GM18520 (cell line): ENCODE results near the gene SYT13.
"Not testable (repeated sequence)": the region's sequence is repeated elsewhere in the genome, so short reads cannot be mapped to it uniquely, and the experiment has no call there.

Experiments
- ATAC-seq: cut with Tn5 transposase; IDR thresholded peaks from one replicate; pipeline ENCODE4 v1.9.1; 2021; ENCODE audit not compliant: unreplicated experiment

The SYT13 gene

GRCh38 chr11:45250035-45250718 is 36.0 kb downstream of the SYT13 start:
- no peak for ATAC-seq

- ATAC-seq: not testable (repeated sequence)
Measured at GRCh38 chr11:45249372-45249771, 36.8 kb downstream of the SYT13 start.

DNA sequence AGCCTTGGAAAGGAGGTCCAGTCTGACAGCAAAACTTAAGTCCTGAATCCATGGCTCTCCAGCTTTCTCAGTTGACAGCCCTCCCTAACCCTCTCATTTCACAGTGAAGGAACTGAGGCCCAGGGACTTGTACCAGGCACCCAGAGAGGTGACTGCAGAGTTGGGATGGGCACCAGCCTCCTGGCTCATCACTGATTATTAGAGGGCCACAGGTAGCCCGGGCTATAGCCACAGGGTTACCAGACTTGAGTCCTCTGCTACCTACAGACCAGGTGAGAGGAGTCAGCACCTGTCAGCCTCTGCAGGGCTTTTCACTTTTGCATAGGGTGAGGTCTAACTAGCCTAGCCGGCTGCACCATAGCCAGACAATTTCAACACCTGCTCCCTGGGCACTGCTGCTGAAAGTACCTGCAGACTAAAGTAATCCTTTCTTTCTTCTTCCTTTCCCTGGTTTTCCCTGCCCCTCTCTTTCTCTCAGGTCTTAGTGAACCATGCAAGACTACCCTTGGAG is 37.6 kb downstream of the SYT13 start:
- no peak for ATAC-seq

GRCh38 chr11:45247433-45247832 is 38.7 kb downstream of the SYT13 start:
- no peak for ATAC-seq

GRCh38 chr11:45246241-45246640 is 39.9 kb downstream of the SYT13 start:
- no peak for ATAC-seq

DNA sequence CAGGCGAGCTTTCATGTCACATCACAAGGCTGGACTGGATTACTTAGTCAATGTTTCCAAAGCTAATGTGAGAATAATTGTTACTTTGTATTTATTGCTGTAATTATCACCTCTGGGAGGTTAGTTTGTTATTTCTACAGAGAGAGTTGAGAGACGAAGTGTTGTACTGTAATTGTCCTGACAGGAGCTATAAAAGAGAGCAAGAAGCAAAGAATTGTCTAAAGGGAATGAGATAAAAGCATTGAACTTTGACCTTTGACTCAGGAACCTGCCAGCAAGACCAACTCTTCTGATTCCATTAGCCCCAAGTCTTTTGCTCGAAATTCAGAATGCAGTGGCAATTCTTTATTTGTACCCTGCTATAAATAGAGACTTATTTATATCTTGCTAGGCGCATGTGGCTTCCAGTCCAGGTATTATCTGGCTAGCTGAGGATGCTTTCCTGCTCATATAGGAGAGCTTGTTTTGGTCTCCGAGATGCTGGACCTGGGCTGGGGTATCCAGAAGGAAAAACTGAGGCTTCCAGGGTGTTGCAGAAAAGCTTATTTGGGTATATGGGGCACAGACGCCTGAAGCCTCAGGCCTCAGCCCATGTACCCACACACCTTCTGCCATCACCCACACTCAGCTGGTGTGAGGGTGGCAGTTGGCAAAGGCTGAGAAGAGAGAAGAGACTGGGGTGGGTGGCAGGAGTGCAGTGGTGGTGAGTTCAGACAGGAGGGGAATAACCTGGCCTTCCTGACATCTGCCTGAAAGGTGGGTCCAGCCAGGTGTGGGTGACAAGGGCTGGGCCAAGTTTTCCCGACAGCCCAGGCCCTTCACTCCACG is 40.7 kb downstream of the SYT13 start:
- ATAC-seq: no peak

- no peak for ATAC-seq
Measured at GRCh38 chr11:45243967-45244366, 42.2 kb downstream of the SYT13 start.

GRCh38 chr11:45239733-45240132 is 46.4 kb downstream of the SYT13 start:
- no peak for ATAC-seq

- no peak for ATAC-seq
Measured at GRCh38 chr11:45238724-45239123, 47.4 kb downstream of the SYT13 start.

GRCh38 chr11:45237711-45238315 is 48.3 kb downstream of the SYT13 start:
- ATAC-seq: no peak

DNA sequence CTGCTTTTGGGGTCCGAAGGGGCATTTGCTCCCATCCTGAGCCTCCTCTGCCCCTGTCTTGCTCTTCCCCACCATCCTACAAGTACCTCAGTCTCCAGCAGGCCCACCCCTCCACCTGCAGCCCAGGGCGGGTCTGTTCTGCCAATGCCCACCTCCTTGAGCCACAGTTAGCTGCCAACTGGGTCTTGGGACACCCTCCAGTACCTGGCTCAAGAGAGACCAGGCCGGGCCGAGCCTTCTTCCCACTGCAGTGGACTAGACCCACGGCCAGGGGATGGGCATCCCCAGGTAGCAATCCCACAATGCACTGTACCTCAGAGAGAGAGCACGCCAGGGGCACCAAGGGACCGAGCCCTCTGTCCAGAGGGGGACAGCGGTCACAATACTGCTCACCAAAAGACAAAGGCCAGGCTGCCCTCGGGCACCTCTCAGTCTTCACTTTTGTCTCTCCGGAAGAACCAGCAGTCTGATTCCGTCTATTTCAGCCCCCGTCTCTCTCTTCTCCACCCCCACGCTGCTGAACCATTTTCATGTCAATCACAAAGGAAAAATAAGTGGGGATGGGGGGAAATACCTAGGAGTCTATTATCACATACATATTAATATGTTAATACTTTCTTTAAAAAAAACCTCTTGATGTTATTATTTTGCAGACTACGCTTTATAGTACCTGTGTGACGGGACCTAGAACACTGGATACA is 51.7 kb downstream of the SYT13 start:
- ATAC-seq: no peak

GRCh38 chr11:45233804-45234170 is 52.4 kb downstream of the SYT13 start:
- no peak for ATAC-seq

DNA sequence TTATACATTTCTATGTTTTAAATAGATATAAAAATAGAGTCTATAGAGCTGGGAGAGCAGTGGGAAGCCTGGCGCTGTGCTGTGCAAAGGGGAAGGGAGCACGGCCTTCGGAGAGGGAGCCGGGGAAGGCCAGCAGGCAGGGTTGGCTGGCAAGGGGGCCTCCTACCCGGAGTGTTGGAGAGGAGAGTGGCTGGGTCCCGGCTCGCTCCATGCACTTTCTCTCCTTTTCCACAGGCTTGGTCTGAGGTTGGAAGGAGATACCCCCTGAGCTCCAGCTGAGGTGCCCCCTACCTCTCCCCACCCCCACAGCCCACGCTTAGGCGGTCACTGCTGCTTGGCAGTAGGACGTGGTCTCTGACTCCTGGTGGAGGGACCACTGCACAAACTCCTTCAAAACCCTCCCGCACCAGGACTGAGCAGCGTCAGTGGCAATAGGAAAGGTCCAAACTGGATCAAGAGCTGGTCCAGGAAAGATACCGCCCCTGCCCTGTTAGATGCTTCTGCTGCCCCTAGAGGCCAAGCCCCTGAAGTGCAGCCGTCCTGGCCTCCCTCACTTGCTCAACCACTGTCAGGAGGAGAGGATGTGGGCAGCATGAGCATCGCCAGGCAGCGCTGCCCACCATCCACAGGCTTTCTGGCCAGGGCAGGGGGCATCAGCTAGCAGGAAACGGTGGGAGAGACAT is 52.9 kb downstream of the SYT13 start:
- no peak for ATAC-seq

DNA sequence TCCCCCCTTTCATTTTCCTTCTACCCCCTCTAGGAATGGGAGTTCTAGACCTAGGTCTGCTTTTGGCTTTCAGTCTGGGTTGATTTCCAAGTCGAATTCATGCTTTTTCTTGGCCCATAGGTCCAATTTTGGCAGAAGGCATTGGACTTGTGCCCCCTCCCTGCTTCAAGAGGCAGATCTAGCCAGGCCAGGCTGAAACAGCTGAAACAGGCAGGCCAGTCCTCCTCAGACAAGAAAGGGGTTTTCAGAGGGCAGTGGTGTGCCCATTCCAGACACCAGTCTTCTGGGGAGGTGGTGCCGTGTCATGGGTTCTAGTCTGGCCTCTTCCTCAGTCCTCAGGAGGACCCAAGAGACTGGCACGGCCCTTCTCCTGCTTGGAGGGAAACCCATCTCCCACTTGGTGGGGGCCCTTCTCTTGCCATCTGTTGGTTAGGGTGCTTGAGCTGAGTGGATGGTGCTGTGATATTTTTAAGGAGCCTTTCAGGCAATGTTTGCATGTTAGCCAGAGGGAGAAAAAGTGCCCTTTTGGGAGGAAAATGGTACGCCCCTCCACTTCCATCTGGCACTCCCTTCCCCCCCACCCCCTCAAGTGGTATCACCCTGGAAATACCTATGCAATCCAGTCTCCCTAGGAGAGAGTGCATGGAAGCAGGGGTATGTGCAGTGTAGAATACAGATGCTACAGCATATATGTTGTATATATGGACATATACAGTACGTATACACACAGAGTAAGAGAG is 53.6 kb downstream of the SYT13 start:
- no peak for ATAC-seq

DNA sequence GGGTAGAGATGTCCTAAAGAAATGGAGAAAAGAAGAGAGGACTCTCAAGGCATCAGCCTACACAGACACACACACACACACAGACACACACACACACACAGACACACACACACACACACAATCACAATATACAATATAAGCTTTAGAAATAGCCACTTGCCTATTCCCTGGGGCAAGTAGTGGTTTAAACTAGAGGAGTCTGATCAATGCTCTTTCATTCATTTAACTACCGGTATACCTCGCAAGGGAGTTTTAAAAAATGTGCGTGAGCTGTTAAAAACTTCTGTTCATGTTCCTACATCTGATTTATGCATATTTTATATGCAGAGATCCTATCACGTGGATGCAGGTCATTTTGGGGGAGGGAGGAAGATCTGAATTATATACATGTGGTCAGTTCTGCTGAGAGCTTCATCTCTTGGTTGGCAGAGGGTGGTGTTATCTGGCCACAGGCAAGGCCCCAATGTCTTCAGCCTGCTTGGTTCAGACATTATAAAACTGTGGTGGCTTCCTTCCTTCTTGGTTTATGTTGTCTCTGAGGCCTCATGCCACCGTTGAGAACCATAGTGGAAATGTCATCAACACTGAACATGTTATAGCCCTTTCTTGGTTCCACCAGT is 56.6 kb downstream of the SYT13 start:
- ATAC-seq: no peak

- ATAC-seq: no peak
Measured at GRCh38 chr11:45227836-45228235, 58.3 kb downstream of the SYT13 start.

GRCh38 chr11:45226901-45227300 is 59.2 kb downstream of the SYT13 start:
- no peak for ATAC-seq

GRCh38 chr11:45225961-45226871 is 59.9 kb downstream of the SYT13 start:
- ATAC-seq: no peak

DNA sequence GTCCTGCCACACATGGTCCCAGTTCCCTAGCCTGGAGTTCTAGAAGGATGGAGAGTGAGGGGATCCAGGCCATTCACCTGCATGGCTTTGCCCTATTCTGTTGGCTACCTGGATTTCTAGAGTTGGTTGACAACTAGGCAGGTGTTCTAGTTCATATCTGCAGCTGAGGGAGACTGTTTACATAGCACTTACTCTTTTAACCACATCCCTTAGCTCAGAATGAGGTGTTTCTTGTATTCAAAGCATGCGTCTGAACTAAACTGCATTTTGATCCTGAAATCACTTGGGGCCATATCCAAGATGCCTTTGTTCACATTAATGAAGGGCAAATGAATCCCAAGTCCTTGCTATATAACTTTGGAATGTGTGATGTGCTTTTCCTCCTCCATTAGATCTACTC is 60.9 kb downstream of the SYT13 start:
- no peak for ATAC-seq
